ENCODE data around the gene ZNF652.

The ZNF652 gene

GRCh38 chr17:49258394-49258793 is 103.7 kb downstream of the ZNF652 start:
- no peak for FAIRE-seq

- FAIRE-seq: no peak
Measured at GRCh38 chr17:49255125-49255524, 106.9 kb downstream of the ZNF652 start.

- FAIRE-seq: no peak
Measured at GRCh38 chr17:49254066-49254465, 108.0 kb downstream of the ZNF652 start.

DNA sequence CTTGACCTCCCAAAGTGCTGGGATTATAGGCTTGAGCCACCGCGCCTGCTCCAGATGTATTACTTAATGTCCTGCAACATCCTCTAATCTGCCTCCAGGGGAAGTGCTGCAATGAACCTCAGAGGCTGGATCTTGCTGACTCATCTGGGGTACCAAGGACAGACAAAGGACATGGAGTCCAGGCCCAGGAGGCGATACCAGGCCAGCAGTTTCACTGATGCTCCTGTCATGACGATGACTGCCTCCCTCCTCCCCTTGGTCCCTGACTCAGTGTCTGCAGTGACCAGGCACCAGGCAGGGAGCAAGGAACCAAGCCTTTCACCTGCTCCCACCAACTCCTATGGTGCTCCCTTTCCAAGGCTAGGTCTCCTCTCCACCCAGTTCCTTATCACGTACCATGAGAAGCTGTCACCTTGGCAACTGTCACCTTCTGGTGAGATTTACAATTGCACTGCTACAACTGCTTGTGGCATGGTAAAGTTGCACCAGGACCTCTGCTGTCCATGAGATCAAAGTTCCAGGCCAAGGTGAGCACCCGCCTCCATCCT is 109.8 kb downstream of the ZNF652 start:
- no peak for FAIRE-seq

GRCh38 chr17:49249890-49250522 is 112.0 kb downstream of the ZNF652 start:
- FAIRE-seq: no peak

DNA sequence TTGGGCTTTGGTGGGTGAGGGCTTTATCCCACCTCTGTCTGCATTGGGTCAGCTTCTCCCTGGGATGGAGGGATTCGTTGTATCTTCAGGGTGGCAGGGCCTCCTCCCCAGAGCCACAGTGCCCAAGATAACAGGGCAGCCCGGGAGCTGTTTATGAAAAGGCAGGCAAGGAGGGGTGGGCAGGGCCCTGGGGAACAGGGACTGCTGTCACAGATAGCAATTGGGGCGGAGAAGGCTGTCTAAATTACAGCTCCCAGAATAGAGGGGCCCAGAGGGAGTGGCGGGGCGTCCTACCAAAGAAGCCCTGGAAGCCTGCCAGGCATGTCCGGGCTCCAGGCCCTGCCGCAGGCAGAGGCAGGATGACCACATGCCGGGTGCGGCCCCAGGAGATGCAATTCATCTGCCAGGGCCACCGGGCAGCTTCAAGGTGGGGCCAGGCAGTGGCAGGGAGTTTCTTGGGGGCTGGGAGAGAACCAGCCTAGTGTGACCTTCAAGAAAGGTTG is 112.7 kb downstream of the ZNF652 start:
- no peak for FAIRE-seq

DNA sequence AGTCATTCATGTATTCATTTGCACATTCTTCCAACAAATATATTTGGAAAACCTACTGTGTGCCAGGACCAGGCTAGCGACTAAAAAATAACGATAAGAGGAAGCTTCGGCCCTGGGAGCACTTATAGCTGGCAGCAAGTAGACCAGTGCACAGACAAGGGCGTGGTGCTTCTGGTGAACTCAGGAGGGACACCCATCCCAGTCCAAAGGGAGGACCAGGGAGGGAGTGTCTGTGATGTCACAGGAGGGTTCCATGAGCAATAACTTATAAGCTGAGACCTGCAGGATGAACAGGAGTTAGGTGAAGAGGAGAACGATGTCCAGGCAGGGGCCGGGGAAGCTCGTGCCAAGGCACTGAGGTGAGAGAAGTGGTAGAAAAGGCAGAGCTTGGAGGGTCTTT is 114.1 kb downstream of the ZNF652 start:
- FAIRE-seq: no peak

GRCh38 chr17:49244839-49245238 is 117.2 kb downstream of the ZNF652 start:
- FAIRE-seq: no peak

All from colon (tissue), 2 donors.